Stimulated activated memory B cell treated with anti-CD40 and anti-IgM and Interleukin-4, amounts not matched to agents 10 μg/mL and 1 μg/mL and 100 μg/mL, for 72 hours (primary cell): Measurements from ENCODE around the gene PDXP.

Experiments used
- ATAC-seq: fragments of 150-1000 bp; cut with Tn5 transposase; 2 replicates; pipeline ENCODE4 v1.10.0; 2021
- H3K27ac Mint-ChIP-seq: one replicate; pipeline ENCODE4 v1.8.0; 2022; ENCODE audit warnings: mild to moderate bottlenecking, mixed read lengths
- H3K27me3 Mint-ChIP-seq: one replicate; pipeline ENCODE4 v1.8.0; 2022; ENCODE audit warnings: mixed read lengths
- H3K36me3 Mint-ChIP-seq: one replicate; pipeline ENCODE4 v1.8.0; 2022; ENCODE audit warnings: mixed read lengths
- H3K4me1 Mint-ChIP-seq: one replicate; pipeline ENCODE4 v1.8.0; 2022; ENCODE audit warnings: mixed read lengths
- H3K4me3 Mint-ChIP-seq: one replicate; pipeline ENCODE4 v1.8.0; 2022; ENCODE audit warnings: mild to moderate bottlenecking, moderate library complexity, mixed read lengths
- H3K9me3 Mint-ChIP-seq: one replicate; pipeline ENCODE4 v1.8.0; 2022; ENCODE audit warnings: mixed read lengths

Gene PDXP

DNA sequence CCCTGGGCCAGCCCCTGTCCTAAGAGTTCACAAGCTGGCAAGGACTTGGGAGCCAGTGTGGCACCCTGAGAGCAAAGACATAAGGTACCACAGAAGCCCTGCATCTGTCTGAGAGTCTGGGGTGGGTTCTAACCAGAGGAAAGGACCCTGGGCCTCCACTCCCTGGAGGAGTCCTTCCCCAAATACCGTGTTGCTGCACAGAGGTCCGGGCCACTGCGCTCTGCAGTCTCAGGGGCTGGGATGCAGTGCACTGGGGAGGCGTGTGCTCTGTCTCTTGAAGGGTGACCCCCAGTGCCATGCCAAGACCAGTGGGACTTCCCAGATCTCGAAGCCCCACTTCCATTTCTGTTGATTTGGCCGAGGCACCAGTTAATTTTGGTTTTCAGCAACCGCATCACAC lies 23.4 kb upstream of the PDXP start:
- peaks cover 9% of the 10 kb centered on the region for H3K36me3 Mint-ChIP-seq
- H3K4me1 Mint-ChIP-seq: peaks cover 81% of the 10 kb centered on the region
- no peaks in the 10 kb centered on the region for H3K9me3 Mint-ChIP-seq
- ATAC-seq: no peak
- H3K27me3 Mint-ChIP-seq: no peaks in the 10 kb centered on the region
- H3K27ac Mint-ChIP-seq: peak overlapping the region; percentile 92
- H3K4me3 Mint-ChIP-seq: no peak overlapping the region

DNA sequence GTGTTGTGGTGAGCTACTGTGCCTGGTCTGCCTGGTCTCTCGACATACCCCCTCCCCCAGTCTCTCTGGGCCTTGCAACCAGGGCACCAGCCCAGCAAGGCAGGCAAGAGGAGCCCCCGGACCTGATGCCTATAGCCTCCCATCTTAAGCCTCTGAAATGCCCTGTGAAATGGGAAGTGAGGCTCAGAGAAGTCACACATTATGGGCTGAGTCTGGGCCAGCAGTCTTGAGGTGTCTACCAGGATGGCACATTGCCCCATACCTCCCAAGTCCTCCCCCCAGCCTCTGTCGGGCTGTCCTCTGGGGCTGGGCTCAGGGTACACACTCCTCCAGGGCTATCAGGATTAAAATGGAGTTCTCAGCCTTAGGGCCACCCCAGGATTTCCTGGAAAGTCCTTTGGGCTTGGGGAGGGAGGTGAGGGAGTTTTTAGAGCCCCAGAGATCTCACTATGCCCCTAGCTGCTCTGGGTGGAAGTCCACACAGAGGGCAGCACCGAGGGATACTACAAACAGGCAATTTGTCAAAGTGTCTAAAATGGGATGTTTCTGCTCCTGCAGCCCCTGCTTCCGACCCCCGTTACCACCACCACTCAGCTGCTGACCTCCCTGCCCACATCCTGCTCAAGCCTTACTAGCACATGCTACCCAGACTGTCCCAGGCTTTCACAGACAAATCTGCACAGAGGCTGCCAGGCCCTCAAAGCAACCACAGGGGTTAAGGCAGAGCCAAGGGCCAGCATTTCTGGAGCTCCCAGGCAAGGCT lies 22.2 kb upstream of the PDXP start:
- Mint-ChIP-seq H3K9me3 (no peaks in the 10 kb centered on the region), H3K4me1 (peaks cover 89% of the 10 kb centered on the region), H3K4me3 (peak overlapping the region; percentile 24), H3K27ac (peak overlapping the region; percentile 92), H3K36me3 (peaks cover 8% of the 10 kb centered on the region), H3K27me3 (no peaks in the 10 kb centered on the region)
- ATAC-seq: no peak

DNA sequence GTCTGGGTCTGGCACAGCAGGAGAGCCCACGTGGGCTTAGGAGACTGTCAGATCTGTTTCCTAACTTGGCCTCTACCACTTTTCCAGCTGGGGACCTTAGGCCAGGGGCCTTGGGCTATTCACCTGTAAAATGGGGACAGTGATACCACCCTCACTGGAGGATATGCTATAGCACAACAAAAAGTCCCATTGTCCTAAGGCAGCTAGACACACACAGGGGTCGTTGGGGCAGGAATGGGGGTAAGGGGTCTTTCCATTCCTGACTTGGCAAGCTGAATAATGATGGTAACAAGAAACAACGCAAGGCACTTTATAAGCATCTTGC lies 21.6 kb upstream of the PDXP start:
- peak overlapping the region; percentile 24 for H3K4me3 Mint-ChIP-seq
- ATAC-seq: no peak

DNA sequence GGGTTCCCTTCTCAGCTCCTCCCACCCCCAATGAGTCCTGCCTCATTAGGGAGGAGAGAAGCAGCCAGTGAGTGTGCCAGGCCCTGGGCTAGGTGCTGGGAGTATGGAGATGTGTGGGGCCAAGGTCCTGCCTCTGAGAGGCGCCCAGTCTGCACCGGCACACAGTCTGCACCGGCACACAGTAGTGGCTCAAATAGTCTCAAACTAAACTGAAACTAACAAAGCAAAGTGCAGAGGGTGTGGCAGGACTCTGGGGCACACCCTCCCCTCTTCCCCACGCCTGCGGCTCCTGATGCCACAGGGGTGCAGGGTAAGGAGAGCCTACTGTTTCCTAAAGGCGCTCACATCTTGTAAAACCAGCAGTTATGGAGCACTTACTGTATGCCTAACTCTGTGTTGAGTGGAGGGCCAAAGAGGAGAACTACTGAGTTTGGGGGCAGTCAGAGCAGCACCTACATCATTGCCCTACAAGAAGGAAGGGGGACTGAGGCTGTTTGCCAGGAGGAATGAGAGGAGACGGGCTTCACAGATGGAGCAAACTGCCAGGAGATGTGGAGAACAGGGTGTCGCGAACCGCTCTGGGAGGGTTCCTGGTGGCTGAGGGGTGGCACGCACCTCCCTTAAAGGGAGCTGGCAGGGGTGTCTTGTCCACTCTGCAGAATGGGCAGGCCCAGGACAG lies 20.0 kb upstream of the PDXP start:
- H3K27ac Mint-ChIP-seq: peak overlapping the region; percentile 92
- no peaks in the 10 kb centered on the region for H3K9me3 Mint-ChIP-seq
- H3K4me3 Mint-ChIP-seq: peak overlapping the region; percentile 93
- no peaks in the 10 kb centered on the region for H3K27me3 Mint-ChIP-seq
- peaks cover 87% of the 10 kb centered on the region for H3K4me1 Mint-ChIP-seq
- H3K36me3 Mint-ChIP-seq: peaks cover 5% of the 10 kb centered on the region
- no peak for ATAC-seq

More for the DNA sequence above, 21.6 kb upstream of the PDXP start:
- Mint-ChIP-seq H3K4me1 (peaks cover 87% of the 10 kb centered on the region), H3K27ac (peak overlapping the region; percentile 92), H3K27me3 (no peaks in the 10 kb centered on the region), H3K9me3 (no peaks in the 10 kb centered on the region), H3K36me3 (peaks cover 3% of the 10 kb centered on the region)

DNA sequence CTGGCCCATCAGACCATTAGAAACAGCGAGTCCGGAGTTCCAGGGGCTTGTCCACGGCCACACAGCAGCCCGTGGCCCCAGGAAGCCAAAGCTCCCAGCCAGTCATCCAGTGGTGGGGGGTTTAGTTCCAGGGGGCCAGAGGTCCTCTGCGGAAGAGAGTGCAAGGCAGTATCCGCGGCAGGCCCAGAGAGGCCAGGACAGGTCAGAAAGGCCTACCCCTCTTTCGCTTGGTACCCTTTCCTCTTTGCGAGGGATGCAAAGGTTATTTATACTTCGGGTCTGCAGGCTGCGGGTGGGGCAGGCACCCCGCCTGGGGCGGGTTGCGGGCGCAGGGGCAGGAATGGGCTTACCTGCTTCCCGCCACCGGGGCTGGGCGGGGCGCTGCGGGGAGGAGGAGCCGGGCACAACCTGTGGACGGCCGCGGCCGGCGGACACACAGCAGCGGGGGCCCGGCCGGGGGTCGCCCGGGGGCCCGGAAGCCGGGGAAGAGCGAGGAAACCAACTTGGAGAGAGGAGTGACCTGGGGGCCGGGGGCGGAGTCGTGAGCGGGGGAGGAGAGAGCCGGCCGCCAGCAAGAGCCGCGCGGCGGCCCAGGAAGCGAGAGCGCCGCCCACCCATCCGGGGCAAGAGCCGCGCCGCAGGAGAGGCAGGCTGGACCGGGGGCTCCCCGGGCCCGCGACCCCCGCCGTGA lies 19.3 kb upstream of the PDXP start, which contains the start of gene SH3BP1:
SH3BP1 (plus strand) TSS at position 600 of the 691 bp plus-strand sequence. CDS start 119 bp downstream, outside the sequence.
- peaks cover 11% of the 10 kb centered on the region for H3K36me3 Mint-ChIP-seq
- H3K4me3 Mint-ChIP-seq: peak within 1 kb of the TSS; percentile 93
- H3K27ac Mint-ChIP-seq: peak within 1 kb of the TSS; percentile 92
- H3K27me3 Mint-ChIP-seq: no peaks in the 10 kb centered on the region
- peak; percentile 50 for ATAC-seq
- peaks cover 85% of the 10 kb centered on the region for H3K4me1 Mint-ChIP-seq
- H3K9me3 Mint-ChIP-seq: no peaks in the 10 kb centered on the region

DNA sequence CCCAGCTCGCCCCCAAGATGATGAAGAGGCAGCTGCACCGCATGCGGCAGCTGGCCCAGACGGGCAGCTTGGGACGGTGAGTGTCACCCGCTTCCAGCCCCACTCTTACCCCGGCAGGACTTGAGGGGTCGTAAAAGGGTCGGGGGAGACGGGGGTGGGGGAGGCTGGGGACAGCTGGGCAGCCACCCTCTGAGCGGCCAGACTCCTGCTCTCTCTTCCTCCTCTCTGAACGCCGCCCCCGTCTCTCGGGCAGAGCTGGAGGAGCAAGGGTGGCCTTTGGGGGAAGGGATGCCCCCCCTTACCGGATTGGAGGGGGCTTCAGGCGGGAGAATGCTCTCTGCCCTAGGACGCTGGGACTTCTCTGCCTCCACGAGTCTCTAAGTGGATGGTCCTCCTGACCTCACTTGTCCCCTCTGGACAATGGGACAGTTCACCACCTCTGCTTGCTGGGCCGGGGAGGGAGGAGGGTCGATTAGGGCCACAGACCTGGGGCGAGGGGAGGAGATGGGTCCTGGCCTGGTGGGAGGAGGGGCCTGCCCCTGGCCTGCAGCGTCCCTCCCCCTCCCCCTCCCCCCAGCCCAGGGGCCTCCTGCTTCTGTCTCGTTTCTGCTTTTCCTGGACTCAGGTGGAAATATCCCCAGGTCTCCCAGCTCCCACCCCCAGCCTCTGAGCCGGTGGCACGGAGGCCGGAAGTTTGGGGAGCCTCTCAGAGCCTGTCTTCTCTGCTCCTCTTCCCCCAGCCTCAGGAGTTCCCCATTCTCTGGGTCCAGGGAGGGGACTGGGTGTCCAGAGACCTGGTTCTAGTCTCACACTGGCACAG lies 18.5 kb upstream of the PDXP start:
- Mint-ChIP-seq H3K9me3 (no peaks in the 10 kb centered on the region), H3K4me3 (peak overlapping the region; percentile 93), H3K27me3 (no peaks in the 10 kb centered on the region), H3K36me3 (peaks cover 18% of the 10 kb centered on the region), H3K27ac (peak overlapping the region; percentile 92), H3K4me1 (peaks cover 83% of the 10 kb centered on the region)
- ATAC-seq: peak; percentile 21

DNA sequence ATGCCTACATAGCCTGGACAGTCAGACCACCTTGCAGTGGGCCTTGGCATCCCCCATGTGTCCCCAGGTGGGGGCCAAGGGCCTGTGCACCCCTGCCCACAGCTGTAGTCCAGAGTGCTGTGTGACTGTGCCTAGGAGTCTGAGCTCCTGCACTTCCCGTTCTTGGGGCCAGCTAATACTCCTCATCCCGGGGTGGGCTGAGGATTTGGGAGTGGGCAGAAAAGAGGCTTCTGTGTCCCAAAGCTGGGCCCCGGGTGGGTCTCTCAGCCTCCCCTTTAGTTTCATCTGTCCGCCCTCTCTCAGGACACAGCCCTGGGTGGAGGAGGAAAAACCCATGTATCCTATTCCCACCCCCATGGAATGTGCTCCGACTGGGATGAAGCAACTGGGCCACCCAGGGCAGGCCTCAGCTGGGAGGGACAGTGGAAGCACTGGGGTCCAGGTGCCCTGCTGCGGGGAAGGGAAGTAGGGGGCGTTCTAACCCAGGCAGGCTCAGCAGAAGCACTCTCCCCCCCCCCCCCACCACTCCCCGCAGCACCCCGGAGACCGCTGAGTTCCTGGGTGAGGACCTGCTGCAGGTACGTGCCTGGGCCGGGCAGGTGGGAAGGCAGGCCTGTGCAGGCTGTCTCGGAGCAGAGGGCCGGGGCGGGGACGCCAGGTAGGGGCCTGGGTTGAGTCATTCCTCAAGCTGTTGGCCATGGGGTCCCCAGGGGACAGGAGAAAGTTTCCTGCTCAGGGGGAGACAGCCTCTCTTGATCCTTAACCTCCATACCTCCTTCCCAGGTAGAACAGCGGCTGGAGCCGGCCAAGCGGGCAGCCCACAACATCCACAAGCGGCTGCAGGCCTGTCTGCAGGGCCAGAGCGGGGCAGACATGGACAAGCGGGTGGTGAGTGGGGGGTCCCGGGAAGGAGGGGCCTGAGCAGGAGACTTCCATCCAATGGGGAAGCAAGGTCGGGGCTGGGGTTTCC lies 17.6 kb upstream of the PDXP start:
- peaks cover 21% of the 10 kb centered on the region for H3K36me3 Mint-ChIP-seq
- no peaks in the 10 kb centered on the region for H3K27me3 Mint-ChIP-seq
- H3K4me1 Mint-ChIP-seq: peaks cover 78% of the 10 kb centered on the region
- H3K9me3 Mint-ChIP-seq: no peaks in the 10 kb centered on the region
- peak overlapping the region; percentile 92 for H3K27ac Mint-ChIP-seq
- no peak for ATAC-seq
- H3K4me3 Mint-ChIP-seq: peak overlapping the region; percentile 93

DNA sequence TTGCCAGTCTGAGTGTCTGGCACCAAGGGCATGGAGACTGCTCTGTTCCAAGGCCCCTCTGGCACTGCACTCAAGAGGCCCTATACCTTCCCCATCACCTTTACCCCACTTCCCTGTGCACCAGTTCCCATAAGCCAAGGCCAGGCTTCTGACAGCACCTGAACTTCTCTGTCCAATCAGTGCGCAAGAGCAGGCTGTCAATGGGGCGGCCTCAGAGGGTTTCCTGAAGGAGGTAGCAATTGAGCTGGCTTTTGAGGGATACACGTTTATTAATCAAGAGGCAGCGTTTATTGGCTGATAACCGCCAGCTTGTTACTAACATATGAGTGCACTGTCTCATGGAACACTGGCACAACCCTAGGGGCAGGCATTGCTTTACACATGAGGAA lies 17.0 kb upstream of the PDXP start:
- Mint-ChIP-seq H3K4me1 (peaks cover 71% of the 10 kb centered on the region), H3K9me3 (no peaks in the 10 kb centered on the region), H3K27ac (no peak overlapping the region), H3K4me3 (no peak overlapping the region), H3K27me3 (no peaks in the 10 kb centered on the region), H3K36me3 (peaks cover 24% of the 10 kb centered on the region)
- ATAC-seq: no peak

DNA sequence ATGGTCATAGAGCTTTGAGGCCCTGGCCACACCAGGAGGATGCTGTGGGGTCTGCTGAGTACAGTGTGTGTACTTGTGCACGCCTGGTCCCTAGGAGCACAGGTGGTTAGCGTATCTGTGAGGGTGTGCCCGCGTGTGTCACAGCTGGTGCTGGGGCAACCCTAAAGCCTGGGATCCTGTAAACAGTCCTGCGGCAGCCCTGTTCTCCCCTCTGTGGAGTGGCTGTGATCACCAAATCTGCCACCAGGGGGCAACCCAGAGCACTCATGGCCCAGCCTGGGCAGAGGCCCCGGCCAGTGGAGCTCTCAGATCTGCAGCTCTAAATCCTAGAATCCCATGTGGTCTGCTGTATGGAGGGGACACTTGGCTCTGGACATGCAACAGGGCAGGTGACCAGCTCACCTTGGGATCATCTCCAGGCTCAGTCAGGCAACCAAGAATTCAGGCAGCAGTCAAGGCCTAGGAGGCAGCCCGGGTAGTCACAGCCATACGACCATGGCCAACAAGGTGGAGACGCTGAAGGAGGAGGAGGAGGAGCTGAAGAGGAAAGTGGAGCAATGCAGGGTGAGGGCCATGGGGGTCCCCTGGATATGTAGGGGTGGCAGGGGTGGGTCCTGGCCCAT lies 15.2 kb upstream of the PDXP start:
- no peaks in the 10 kb centered on the region for H3K27me3 Mint-ChIP-seq
- H3K4me1 Mint-ChIP-seq: peaks cover 53% of the 10 kb centered on the region
- peaks cover 35% of the 10 kb centered on the region for H3K36me3 Mint-ChIP-seq
- H3K9me3 Mint-ChIP-seq: no peaks in the 10 kb centered on the region
- H3K4me3 Mint-ChIP-seq: no peak overlapping the region
- H3K27ac Mint-ChIP-seq: peak overlapping the region; percentile 49
- peak; percentile 81 for ATAC-seq

DNA sequence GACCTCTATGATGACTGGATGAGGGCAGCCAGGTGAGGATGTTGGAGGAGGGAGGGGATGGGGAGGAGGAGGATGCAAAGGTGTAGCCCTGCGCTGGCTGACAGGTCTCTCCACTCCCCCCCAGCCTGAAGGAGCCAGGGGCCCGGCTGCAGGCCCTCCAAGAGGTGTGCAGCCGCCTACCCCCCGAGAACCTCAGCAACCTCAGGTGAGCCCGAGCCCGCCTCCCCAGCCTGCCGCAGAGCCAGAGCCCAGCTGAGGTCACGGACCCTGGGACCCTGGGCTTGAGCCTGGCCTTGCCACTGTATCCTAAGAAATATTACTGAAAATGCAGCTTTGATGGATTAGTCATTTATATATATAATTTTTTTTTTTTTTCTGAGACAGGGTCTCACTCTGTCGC lies 11.2 kb upstream of the PDXP start:
- no peak overlapping the region for H3K4me3 Mint-ChIP-seq
- no peaks in the 10 kb centered on the region for H3K9me3 Mint-ChIP-seq
- H3K36me3 Mint-ChIP-seq: peaks cover 58% of the 10 kb centered on the region
- ATAC-seq: no peak
- H3K27ac Mint-ChIP-seq: no peak overlapping the region
- H3K4me1 Mint-ChIP-seq: peaks cover 26% of the 10 kb centered on the region
- H3K27me3 Mint-ChIP-seq: no peaks in the 10 kb centered on the region

DNA sequence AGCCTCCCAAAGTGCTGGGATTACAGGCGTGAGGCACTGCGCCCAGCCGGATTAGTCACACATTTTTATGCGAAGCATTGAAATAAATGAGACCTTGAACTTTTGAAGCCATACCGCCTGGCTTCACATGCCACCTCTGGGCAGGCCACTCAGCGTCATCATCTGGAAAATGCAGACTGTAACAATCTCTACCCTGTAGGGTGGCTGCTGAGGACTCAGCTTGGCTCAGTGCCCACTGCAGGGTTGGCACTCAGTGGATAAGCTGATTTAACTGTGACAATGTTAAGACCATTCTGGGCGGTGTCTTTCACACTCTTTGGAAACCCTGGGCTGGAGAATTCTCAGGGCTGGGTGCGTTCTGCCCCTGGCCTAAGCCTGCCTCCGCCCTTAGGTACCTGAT lies 10.6 kb upstream of the PDXP start:
- Mint-ChIP-seq H3K36me3 (peaks cover 64% of the 10 kb centered on the region), H3K4me3 (no peak overlapping the region), H3K27ac (no peak overlapping the region), H3K27me3 (no peaks in the 10 kb centered on the region), H3K4me1 (peaks cover 20% of the 10 kb centered on the region), H3K9me3 (no peaks in the 10 kb centered on the region)
- no peak for ATAC-seq

DNA sequence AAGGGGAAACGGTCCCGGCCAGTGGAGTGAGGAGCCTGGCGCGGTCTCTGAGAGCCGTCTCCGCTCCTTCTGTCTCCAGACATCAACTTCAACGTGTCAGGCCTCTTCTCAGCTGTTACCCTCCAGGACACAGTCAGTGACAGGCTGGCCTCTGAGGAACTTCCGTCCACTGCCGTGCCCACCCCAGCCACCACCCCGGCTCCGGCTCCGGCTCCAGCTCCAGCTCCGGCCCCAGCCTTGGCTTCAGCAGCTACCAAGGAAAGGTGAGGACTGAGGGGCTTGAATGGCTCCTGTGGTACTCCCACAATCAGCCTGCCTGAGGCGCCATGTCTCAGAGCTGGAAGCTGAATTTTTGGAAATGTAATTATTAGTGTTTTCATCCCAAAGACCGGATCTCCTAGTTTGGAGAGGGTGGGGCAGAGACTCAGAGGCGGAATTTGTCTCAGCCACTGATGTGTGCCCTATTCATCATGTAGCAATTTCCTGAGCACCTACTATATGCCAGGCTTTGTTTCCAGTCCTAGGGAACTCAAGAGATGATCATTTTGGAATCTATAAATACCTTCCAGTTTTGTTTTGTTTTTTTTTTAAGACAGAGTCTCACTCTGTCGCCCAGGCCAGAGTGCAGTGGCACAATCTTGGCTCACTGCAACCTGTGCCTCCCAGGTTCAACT lies 7.9 kb upstream of the PDXP start:
- no peak for ATAC-seq

DNA sequence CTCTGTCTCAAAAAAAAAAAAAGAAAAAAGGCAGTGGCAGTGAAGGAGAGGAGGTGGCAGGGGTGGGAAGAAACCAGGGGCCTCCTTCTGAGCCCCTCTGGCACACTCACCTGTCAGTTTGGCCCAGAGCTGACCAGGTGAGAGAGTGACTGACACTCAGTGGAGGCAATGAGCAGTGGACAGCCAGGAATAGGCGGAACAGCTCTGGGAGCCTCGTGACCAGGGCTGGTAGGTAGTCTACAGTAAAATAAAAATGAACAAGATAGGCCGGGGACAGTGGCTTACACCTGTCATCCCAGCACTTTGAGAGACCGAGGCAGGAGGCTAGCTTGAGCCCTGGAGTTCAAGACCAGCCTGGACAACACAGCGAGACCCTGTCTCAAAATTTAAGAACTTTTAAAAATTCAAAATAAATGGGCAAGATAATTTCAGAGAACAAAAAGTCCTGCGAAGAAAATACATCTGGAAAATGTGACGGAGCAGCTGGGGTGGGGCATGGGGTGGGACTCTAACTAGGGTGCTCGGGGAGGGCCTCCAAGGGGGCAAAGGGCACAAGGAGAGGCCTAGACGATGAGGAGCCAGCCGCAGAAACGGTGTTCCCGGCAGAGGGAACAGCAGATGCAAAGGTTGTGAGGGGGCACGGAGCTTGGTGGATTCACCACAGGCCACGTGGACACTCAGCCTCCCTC lies 3.8 kb upstream of the PDXP start:
- H3K9me3 Mint-ChIP-seq: no peaks in the 10 kb centered on the region
- no peak overlapping the region for H3K4me3 Mint-ChIP-seq
- H3K36me3 Mint-ChIP-seq: peaks cover 33% of the 10 kb centered on the region
- peaks cover 15% of the 10 kb centered on the region for H3K4me1 Mint-ChIP-seq
- no peak for ATAC-seq
- no peaks in the 10 kb centered on the region for H3K27me3 Mint-ChIP-seq
- H3K27ac Mint-ChIP-seq: peak overlapping the region; percentile 24

More for the DNA sequence above, 7.9 kb upstream of the PDXP start:
- no peak overlapping the region for H3K4me3 Mint-ChIP-seq
- H3K27ac Mint-ChIP-seq: no peak overlapping the region
- H3K4me1 Mint-ChIP-seq: no peaks in the 10 kb centered on the region
- H3K9me3 Mint-ChIP-seq: no peaks in the 10 kb centered on the region
- no peaks in the 10 kb centered on the region for H3K27me3 Mint-ChIP-seq
- H3K36me3 Mint-ChIP-seq: peaks cover 60% of the 10 kb centered on the region
